RWPE1 (cell line): ENCODE measurements around the gene PCDH9.
"Not testable (repeated sequence)": the region's sequence is repeated elsewhere in the genome, so short reads cannot be mapped to it uniquely, and the experiment has no call there.

Experiments used
- CTCF ChIA-PET: fragments of 350-600 bp; sonication (Branson Sonifier 250); formaldehyde crosslinking; extraction: SDS; loops from one replicate; lab custom pipeline; 2021; lab: Yijun Ruan, JAX
- POLR2A ChIA-PET: fragments of 400-600 bp; formaldehyde crosslinking; extraction: SDS; loops from one replicate; lab custom pipeline; 2020; ENCODE audit warnings: antibody characterized with exemption; ENCODE audit not compliant: low non-redundant PET; lab: Yijun Ruan, JAX
- DNase-seq: peaks from one replicate; pipeline ENCODE4 v3.0.0; 2012; ENCODE audit warnings: low spot score
- H3K27ac ChIP-seq: fragments of 450-650 bp; 2 replicates; pipeline ENCODE4 v1.5.1; 2017
- CTCF ChIP-seq: fragments of 450-650 bp; conservative IDR thresholded peaks from 2 replicates; pipeline ENCODE4 v1.5.1; 2017; ENCODE audit warnings: low read depth, mild to moderate bottlenecking

The PCDH9 gene

GRCh38 chr13:66895320-66895719, 334.8 kb downstream of the PCDH9 start:
- TF ChIP-seq CTCF, result no peak
- H3K27ac ChIP-seq, result no peak overlapping the region
- no peak for DNase-seq
- CTCF ChIA-PET, result no interaction called here
- POLR2A ChIA-PET, result no interaction called here

- TF ChIP-seq CTCF, result no peak
- H3K27ac ChIP-seq, result no peak overlapping the region
- ChIA-PET POLR2A (no interaction called here), CTCF (no interaction called here)
- DNase-seq, result no peak
Measured at GRCh38 chr13:66888698-66889097, 341.4 kb downstream of the PCDH9 start.

- POLR2A ChIA-PET, result no interaction called here
Measured at GRCh38 chr13:66887088-66887487, 343.0 kb downstream of the PCDH9 start.

GRCh38 chr13:66886264-66886663, 343.9 kb downstream of the PCDH9 start:
- no peak for TF ChIP-seq CTCF
- no peak for DNase-seq
- ChIA-PET CTCF (interaction anchor here (0.6 kb wide), 1 partner anchor 23 kb away, joined by 6 read pairs; no protein-coding TSS in a partner anchor), POLR2A (no interaction called here)
- H3K27ac ChIP-seq, result no peak overlapping the region

More at GRCh38 chr13:66887088-66887487, 343.0 kb downstream of the PCDH9 start:
- no peak for DNase-seq
- no peak for TF ChIP-seq CTCF
- CTCF ChIA-PET, result no interaction called here
- no peak overlapping the region for H3K27ac ChIP-seq

GRCh38 chr13:66881170-66881569, 349.0 kb downstream of the PCDH9 start:
- DNase-seq, H3K27ac ChIP-seq, POLR2A ChIA-PET, CTCF ChIA-PET: not testable (repeated sequence)

- TF ChIP-seq CTCF, result no peak
- ChIA-PET CTCF (no interaction called here), POLR2A (no interaction called here)
- no peak for DNase-seq
- no peak overlapping the region for H3K27ac ChIP-seq
Measured at GRCh38 chr13:66879988-66880387, 350.1 kb downstream of the PCDH9 start.

GRCh38 chr13:66875264-66875663, 354.9 kb downstream of the PCDH9 start:
- POLR2A ChIA-PET, result no interaction called here
- CTCF ChIA-PET, result interaction anchor here (0.7 kb wide), 1 partner anchor 456 kb away, joined by 3 read pairs; no protein-coding TSS in a partner anchor
- no peak for DNase-seq
- no peak overlapping the region for H3K27ac ChIP-seq
- TF ChIP-seq CTCF, result no peak
